IPS-NIHi7 (cell line): ENCODE data around the gene STRBP.

ENCODE experiments used
- DNase-seq: peaks from one replicate; pipeline ENCODE4 v3.0.0; 2012; ENCODE audit warnings: mixed read lengths; ENCODE audit errors: extremely low spot score

STRBP gene

GRCh38 chr9:123129423-123129822, 139.0 kb downstream of the STRBP start:
- DNase-seq: no peak

DNA sequence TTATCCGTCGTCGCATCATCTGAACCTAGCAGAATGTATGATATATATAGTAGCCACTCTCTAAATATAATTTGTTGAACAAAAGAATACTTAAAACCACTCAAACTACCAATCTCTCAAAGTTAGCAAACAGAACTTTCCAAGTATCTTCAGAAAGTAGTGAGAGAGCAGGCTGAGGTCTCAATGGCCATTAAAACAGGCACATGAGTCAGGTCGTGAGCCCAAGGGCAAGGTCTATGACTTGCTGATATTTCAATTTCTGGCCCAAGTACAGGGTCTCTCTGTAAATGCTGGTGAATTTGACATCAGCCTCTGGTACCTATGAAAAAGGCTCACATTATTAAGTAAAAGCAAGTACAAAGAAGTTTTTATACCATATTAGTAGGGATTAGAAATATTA, 139.8 kb downstream of the STRBP start:
- DNase-seq: no peak

DNA sequence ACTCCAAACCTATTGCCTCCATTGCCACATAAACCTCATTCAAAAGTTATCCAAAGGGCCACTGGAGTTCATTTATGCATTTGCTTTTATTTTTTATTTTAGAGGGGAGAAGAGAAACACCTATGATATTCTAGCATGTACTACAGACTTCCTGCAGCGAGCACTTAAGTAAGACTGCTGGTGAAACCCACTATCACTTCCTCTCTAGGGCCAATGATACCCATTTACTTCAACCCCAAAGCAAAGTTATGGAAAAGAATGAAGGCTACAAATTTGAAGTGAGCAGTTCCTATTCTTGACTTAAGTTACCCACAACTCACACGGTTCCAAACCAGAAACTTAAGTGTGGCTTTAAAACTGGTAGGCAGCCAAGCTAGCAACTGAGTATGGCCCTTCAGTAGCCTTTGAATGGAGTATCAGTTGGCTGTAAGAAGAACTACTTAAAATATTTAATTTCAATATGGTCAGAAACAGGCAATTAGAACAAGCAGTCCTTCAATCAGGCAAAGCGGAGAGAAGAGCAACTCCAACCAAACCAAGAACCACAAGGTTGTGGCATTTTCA, 140.8 kb downstream of the STRBP start:
- no peak for DNase-seq

- no peak for DNase-seq
These were observed 146.9 kb downstream of the STRBP start for GRCh38 chr9:123121457-123121856.

- no peak for DNase-seq
These were observed 147.4 kb downstream of the STRBP start for GRCh38 chr9:123120953-123121352.

GRCh38 chr9:123120131-123120530, 148.3 kb downstream of the STRBP start:
- no peak for DNase-seq

DNA sequence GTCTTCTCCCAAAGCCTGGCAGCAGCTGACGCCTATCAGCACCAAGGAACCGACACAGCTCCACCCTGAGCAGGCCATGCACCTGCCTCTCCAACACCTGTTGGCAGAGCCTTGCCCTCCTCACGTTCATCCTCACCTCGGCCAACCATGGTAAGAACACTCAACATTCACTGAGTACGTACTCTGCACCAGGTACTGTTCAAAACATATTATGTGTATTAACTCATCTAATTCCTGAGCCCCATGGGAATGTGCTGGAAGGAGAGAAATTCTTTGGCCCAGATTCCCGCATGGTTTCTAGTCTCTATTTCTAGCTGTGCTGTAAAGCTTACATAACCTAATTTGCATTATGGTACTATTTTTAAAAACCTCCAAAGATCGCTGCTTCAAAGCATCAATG, 148.8 kb downstream of the STRBP start:
- no peak for DNase-seq

DNA sequence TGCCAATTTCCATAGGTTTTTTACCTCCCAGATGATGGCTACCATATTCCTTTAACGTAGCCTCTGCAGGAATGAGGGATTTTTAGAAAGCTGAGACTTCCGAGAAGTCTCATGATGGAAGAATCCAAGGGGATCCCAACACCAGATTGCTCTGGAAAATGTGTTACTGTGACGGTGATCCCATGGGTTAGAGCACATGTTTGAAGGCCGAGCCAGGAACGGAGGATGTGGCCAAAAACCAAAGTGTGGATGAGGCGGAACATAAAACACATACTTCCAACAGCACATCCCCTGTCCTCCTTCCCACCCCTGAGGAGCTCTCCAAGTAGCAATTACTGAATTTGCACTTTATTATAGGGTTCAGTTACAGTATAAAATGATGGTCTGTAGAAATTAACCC, 152.3 kb downstream of the STRBP start:
- DNase-seq: no peak

DNA sequence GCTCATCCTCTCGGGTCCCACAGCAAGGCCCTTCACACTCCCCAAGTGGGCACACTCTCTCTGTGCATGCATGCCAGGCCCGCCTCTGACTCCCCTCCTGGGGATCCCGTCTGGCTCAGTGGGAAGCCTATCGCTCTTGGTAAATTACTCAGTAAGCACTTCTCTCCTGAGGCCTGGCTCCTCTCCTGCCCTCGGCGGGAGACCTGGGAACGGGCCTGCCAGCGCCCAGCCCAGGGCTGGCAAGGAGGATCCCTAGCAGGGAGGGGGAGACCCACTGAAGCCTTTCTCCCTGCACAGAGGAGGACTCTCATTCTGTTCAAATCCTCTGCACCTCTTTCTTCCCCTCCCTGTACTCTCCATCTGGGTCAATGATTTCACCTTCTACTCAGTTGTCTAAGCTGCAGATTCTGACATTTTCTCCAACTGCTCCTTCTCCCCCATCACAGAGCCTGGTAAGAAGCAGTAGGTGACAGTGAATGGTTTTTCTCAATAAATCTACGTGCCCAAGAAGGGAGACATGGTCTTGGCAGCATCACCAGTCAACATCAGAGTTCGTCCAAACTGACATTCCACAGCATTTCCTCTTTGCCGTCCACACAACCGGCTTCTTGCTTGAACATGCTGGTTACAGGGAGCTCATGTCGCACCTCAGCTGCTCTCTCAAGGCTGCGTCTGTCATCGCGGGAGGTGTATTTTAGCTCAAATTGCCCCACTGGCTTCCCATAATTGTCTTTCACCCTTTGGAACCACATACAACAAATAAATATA, 153.1 kb downstream of the STRBP start:
- no peak for DNase-seq

GRCh38 chr9:123113185-123113584, 155.2 kb downstream of the STRBP start:
- no peak for DNase-seq

DNA sequence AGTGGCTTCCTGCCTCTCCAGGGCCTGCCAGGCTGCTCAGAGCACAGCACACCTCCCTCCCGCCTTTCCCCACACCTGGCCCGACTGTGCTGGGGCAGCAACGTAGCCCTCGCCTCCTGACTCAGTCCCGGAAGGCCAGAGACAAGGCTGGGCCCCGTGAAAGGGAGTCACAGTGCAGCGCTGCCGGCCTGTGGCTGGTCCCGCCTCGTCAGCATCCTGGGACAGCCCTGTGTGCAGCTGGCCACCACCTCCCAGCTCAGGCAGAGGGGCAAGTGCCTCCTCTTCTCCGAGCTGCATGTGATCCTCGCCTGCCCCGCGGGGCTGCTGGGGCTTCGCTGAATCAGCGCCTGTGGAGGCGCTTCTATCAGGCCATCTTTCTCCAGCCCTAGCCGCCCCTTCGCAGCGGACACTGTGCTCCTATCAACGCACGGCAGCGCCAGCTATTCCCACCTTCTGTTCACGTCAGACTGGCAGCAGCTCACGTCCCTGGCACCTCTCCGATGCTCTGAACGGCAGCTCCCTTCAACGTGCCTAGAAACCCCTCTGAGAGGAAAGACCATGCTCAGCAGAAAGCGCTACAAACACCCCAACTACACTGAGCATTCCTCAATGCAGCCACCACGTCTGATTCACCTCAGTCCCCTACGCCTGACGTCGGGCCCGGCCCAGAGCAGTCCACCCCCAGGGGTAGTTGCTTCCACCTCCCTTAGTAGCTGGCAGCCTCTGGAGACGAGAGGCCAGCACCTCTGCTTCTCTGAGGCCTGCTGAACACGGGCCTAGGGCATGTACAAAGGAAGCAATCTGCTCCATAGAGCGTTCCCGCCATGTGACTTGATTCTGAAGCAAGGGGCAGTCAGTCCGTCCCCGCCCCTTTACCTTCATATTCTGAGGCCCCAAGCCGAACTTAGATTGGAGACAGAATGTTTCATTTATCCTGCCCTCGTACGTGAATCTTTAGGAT, 156.1 kb downstream of the STRBP start:
- DNase-seq: peak; percentile 54

DNA sequence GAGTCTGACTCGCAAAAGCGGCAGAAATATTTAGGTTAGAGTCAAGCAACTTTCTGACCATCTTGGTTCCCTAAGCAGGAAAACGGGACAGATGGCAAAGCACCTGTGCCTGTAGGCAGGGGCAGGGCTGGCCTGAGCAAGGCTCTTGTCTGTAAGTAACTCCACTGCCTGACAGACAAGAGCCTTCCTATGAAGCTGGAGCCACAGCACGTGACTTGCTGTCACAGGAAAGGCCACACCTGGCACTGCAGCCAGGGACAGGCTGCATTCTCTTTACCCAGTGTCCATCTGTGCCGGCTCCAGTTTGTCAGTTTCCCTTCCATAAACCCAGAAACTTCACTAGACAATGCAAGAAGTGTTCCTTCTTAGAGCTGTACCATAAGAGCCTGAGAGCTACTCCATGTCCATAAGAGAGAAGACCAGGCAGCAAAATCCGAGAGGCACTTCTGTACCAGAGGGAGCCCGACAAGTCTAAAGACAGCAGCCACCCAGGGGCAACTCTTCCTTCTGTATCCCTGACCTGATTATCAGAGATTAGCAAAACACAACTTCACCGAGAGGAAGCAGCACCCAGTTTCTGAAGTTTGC, 156.9 kb downstream of the STRBP start:
- DNase-seq: no peak

GRCh38 chr9:123109540-123110279, 158.7 kb downstream of the STRBP start:
- DNase-seq: no peak

- no peak for DNase-seq
These were observed 159.4 kb downstream of the STRBP start for GRCh38 chr9:123108976-123109375.

- no peak for DNase-seq
These were observed 160.6 kb downstream of the STRBP start for GRCh38 chr9:123107639-123108285.

GRCh38 chr9:123105490-123105889, 162.9 kb downstream of the STRBP start:
- DNase-seq: no peak

GRCh38 chr9:123104807-123105206, 163.6 kb downstream of the STRBP start:
- DNase-seq: no peak

GRCh38 chr9:123102375-123103113, 165.8 kb downstream of the STRBP start:
- no peak for DNase-seq

- no peak for DNase-seq
These were observed 168.8 kb downstream of the STRBP start for GRCh38 chr9:123099548-123099947.

GRCh38 chr9:123099042-123099441, 169.3 kb downstream of the STRBP start:
- DNase-seq: no peak
